SIG-M5 (cell line): Measurements from ENCODE around the gene UGT2B28.
"Not testable (repeated sequence)": the region's sequence is repeated elsewhere in the genome, so short reads cannot be mapped to it uniquely, and the experiment has no call there.

ENCODE experiments used
- DNase-seq: peaks from one replicate; lab custom pipeline; 2025; lab: John Stamatoyannopoulos, UW

Gene UGT2B28

GRCh38 chr4:69280081-69280480 lies at the start of gene UGT2B28:
Gene UGT2B28, plus strand, starts transcription at chr4:69280475. Its CDS starts 26 bp downstream, at chr4:69280501.
- DNase-seq = not testable (repeated sequence)

GRCh38 chr4:69239092-69239491 lies 41.2 kb upstream of the UGT2B28 start:
- DNase-seq = no peak

GRCh38 chr4:69239557-69240168 lies 40.6 kb upstream of the UGT2B28 start:
- no peak for DNase-seq

- DNase-seq = not testable (repeated sequence)
Measured at GRCh38 chr4:69240787-69241186, 39.5 kb upstream of the UGT2B28 start.

- not testable (repeated sequence) for DNase-seq
Measured at GRCh38 chr4:69241746-69242145, 38.5 kb upstream of the UGT2B28 start.

- DNase-seq = not testable (repeated sequence)
Measured at GRCh38 chr4:69242562-69243240, 37.6 kb upstream of the UGT2B28 start.

GRCh38 chr4:69250884-69251283 lies 29.4 kb upstream of the UGT2B28 start:
- DNase-seq = not testable (repeated sequence)

- DNase-seq = not testable (repeated sequence)
Measured at GRCh38 chr4:69253147-69253772, 27.0 kb upstream of the UGT2B28 start.

GRCh38 chr4:69268612-69269011 lies 11.7 kb upstream of the UGT2B28 start:
- DNase-seq = not testable (repeated sequence)

- not testable (repeated sequence) for DNase-seq
Measured at GRCh38 chr4:69296356-69296755, 16.1 kb downstream of the UGT2B28 start.

- DNase-seq = not testable (repeated sequence)
Measured at GRCh38 chr4:69308426-69309033, 28.3 kb downstream of the UGT2B28 start.

- DNase-seq = not testable (repeated sequence)
Measured at GRCh38 chr4:69309549-69310076, 29.3 kb downstream of the UGT2B28 start.

- not testable (repeated sequence) for DNase-seq
Measured at GRCh38 chr4:69310262-69310661, 30.0 kb downstream of the UGT2B28 start.

- not testable (repeated sequence) for DNase-seq
Measured at GRCh38 chr4:69317669-69318298, 37.5 kb downstream of the UGT2B28 start.

GRCh38 chr4:69321153-69321729 lies 41.0 kb downstream of the UGT2B28 start:
- no peak for DNase-seq

- no peak for DNase-seq
Measured at GRCh38 chr4:69322055-69322454, 41.8 kb downstream of the UGT2B28 start.

GRCh38 chr4:69323284-69323683 lies 43.0 kb downstream of the UGT2B28 start:
- no peak for DNase-seq

GRCh38 chr4:69330345-69331047 lies 50.2 kb downstream of the UGT2B28 start:
- no peak for DNase-seq

- DNase-seq = not testable (repeated sequence)
Measured at GRCh38 chr4:69331304-69331703, 51.0 kb downstream of the UGT2B28 start.

GRCh38 chr4:69335485-69335884 lies 55.2 kb downstream of the UGT2B28 start:
- DNase-seq = not testable (repeated sequence)

- DNase-seq = not testable (repeated sequence)
Measured at GRCh38 chr4:69343114-69343513, 62.8 kb downstream of the UGT2B28 start.
